Hepatocyte (in vitro differentiated cells): Measurements from ENCODE around the gene RHPN2.

Experiments
- EZH2 ChIP-seq: fragments of 200-600 bp; sonication (generic); IDR thresholded peaks from 2 replicates; pipeline ENCODE4 v1.6.1; 2016; ENCODE audit warnings: antibody characterized with exemption, mild to moderate bottlenecking, borderline replicate concordance
- TF ChIP-seq, protein P1 (sequence below): fragments of 200-600 bp; sonication (generic); IDR thresholded peaks from 2 replicates; pipeline ENCODE4 v1.5.1; 2016; ENCODE audit warnings: antibody characterized with exemption, mild to moderate bottlenecking; ENCODE audit not compliant: poor library complexity

DNA sequence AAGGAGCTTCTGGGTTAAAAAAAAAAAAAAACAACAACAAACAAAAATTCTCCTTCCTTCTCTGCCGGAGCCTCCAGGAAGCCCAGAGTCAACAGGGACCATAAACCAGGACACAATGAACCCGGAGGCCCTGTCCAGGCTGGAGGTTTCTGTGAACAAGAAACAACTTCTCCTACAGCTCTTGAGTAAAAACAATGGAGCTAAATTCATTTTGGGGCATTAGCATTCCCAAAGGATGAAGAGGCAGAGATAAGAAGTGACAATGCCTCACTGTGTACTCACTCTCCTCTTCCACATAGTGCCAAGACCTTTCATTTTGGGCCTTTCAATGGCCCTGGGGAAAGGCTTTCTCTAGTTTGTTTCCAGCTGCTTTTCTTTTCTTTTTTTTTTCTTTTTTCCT lies 9.0 kb downstream of the RHPN2 start:
- TF ChIP-seq, protein P1, sequence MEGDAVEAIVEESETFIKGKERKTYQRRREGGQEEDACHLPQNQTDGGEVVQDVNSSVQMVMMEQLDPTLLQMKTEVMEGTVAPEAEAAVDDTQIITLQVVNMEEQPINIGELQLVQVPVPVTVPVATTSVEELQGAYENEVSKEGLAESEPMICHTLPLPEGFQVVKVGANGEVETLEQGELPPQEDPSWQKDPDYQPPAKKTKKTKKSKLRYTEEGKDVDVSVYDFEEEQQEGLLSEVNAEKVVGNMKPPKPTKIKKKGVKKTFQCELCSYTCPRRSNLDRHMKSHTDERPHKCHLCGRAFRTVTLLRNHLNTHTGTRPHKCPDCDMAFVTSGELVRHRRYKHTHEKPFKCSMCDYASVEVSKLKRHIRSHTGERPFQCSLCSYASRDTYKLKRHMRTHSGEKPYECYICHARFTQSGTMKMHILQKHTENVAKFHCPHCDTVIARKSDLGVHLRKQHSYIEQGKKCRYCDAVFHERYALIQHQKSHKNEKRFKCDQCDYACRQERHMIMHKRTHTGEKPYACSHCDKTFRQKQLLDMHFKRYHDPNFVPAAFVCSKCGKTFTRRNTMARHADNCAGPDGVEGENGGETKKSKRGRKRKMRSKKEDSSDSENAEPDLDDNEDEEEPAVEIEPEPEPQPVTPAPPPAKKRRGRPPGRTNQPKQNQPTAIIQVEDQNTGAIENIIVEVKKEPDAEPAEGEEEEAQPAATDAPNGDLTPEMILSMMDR: no peak
- TF ChIP-seq EZH2: no peak
